HG03439 (cell line): Measurements from ENCODE around the gene PIP5K1C.

Experiments used
- ATAC-seq: cut with Tn5 transposase; IDR thresholded peaks from one replicate; pipeline ENCODE4 v1.9.1; 2021; ENCODE audit warnings: mild to moderate bottlenecking, moderate library complexity; ENCODE audit not compliant: unreplicated experiment

Gene PIP5K1C

DNA sequence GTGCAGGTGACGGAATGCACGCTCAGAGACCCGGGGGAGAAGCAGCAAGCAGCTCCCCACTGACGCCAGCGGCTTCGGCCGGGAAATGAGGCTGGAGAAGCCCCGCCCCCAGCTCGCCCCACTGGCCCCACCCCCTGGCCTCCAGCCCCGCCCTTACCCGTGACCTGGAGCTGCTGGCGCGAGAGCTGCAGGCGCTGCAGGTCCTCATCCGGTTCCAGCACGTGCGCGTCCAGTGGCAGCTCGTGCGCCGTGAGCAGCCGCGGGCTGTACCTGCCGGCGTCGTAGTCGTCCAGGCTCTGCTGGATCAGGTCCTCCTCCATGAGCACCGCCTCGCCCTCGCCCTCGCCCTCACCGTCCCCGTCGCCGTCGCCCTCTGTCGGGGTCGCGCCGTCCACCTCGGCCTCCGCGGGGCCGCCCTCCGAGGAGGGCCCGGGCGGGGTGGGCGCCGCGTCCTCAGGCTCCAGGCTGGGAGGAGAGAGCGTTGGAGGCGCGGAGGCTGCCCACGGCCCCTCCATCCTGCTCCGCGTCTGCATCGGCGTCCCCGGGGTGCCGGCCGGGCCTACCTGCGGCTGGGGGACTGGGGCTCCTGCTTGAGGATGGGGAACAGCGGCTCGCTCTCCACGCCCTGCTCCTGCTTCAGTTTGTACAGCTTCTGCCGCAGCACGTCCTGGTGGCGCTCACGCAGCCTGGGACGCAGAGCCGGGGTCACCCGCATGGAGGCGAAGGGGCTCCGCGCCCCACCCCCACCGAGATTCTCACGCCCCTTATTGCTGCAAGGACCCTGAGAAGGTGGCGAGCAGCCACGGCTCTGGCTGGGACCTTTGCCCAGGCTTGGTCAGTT lies 87.1 kb downstream of the PIP5K1C start:
- no peak for ATAC-seq

GRCh38 chr19:3612330-3612729 lies 87.9 kb downstream of the PIP5K1C start:
- no peak for ATAC-seq

DNA sequence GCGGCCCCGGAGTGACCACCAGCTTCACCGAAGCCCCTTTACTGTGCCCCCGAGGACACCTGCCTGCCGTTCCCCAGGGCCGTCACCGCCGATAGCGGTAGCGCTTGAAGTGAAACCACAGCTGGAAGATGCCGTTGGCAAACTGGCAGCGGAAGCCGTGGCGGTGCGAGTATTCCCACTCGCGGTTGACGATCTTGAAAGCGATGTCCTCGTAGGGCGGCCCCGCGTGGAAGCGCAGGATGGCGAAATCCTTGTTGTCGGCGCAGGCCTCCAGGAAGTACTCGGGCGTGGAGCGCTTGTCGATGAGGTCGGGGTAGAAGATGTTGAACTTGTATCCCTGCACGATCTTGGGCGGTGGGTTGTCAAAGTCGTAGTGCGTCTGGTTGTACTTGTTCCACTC lies 88.4 kb downstream of the PIP5K1C start:
- no peak for ATAC-seq

DNA sequence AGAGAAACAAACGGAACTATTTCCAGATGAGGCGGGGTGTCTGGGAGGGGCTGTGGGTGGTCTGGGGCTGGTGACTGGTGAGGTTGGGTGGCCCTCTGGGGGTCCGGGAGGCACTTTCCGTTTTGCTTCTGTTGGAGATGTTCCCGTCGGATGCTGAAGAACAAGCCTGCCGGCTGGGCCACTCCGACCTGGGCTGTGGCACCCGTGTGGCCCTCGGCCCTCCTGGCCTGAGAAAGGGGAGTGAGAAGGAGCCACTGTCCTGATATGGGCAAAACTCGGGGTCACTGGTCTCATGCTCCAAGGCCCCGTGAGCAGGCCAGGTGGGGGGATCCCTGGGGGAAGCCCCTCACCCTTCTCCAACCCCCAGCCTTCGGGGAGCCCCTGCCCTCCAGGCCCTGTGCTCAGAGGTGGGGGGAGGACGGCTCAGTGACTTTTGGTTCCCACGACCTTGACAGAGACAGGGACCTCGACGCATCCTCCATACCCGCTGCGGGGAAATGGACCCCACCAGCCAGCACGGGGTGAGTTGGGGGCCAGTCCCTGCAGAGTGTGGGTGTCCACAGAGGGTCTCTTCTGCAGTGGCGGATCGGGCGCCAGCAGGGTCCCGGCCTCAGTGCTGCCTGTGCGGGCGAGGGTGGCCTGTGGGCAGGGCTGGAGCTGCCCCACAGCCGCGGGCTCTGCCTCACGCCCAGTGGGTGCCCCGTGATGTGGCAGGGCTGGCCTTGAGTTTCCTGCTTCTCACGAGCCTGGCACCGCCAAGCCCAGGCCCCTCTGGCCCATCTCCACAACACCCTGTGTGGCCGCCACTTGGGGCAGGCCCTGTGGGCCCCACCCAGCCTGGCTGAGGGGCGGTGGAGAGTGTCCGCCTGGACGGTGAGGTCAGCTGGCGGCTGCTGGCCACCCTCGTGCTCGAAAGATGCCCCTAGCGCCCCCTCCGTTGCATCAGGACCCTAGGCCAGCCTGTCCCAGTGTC lies 89.2 kb downstream of the PIP5K1C start:
- no peak for ATAC-seq

GRCh38 chr19:3609779-3610719 lies 90.2 kb downstream of the PIP5K1C start:
- no peak for ATAC-seq

GRCh38 chr19:3608750-3609322 lies 91.4 kb downstream of the PIP5K1C start:
- no peak for ATAC-seq

DNA sequence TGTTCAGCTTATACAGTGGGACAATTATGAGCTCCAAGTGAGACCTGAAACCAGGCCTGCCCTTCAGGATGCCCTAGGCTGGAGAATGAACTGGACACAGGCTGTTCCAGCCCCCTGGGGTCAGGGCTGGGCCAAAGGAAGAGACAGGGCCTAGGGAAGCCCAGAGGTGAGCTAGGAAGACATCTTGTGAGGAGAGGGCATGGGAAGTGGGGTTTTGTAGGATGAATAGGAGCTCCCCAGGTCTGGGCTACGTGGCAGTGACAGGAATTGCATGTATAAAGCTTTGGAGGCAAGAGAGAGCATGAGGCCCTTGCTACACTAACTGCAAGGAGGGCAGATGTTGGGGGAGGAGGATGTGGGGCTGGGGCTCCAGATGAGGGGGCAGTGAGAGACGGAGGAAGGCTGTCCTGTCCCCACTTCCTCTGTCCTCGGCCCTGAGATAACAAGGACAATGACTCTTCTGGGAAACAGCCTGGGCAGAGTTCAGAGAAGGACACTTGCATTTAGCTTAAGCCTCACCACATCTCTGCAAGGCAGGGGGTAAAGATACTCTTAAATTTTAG lies 92.1 kb downstream of the PIP5K1C start:
- ATAC-seq, result no peak

- no peak for ATAC-seq
These were observed 92.8 kb downstream of the PIP5K1C start for GRCh38 chr19:3607303-3608078.

- no peak for ATAC-seq
These were observed 93.5 kb downstream of the PIP5K1C start, which contains the start of gene TBXA2R for GRCh38 chr19:3606690-3607289. TBXA2R (minus strand) TSS chr19:3606875; CDS start chr19:3600634, 6,241 bp downstream.

- ATAC-seq, result no peak
These were observed 94.0 kb downstream of the PIP5K1C start for GRCh38 chr19:3606174-3606689.

- ATAC-seq, result no peak
These were observed 94.5 kb downstream of the PIP5K1C start for GRCh38 chr19:3605770-3606169.

DNA sequence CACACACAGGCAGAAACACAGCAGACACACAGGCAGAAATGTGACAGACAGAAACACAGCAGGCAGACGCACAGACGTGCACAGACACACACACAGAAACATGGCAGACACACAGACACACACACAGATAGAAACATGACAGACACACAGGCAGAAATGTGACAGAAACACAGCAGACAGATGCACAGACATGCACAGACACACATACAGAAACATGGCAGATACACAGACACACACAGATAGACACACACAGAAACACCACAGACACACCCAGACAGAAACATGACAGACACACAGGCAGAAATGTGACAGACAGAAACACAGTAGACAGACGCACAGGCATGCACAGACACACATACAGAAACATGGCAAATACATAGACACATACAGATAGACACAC lies 94.9 kb downstream of the PIP5K1C start:
- ATAC-seq, result no peak

GRCh38 chr19:3604987-3605343 lies 95.3 kb downstream of the PIP5K1C start:
- no peak for ATAC-seq

GRCh38 chr19:3604227-3604986 lies 95.9 kb downstream of the PIP5K1C start:
- no peak for ATAC-seq

GRCh38 chr19:3603121-3603811 lies 97.0 kb downstream of the PIP5K1C start:
- no peak for ATAC-seq

- ATAC-seq, result no peak
These were observed 99.2 kb downstream of the PIP5K1C start for GRCh38 chr19:3601021-3601420.

DNA sequence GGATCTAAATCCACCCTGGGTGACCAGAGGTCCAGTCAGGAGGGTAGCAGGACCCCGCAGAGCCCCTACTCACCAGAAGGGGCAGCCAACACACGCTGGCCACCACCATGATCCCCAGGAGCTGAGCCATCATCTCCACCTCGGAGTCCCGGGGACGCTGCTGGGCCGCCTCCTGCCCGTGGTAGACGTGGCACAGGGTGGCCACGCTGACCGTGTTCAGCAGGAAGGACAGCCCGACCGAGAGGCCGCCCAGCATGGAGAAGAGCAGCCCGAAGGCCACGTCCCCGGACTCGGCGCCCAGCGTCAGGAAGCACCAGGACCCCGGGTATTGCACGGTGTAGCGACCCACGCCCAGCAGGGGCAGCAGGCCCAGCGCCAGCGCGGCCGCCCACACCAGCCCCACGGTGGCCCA lies 100.5 kb downstream of the PIP5K1C start:
- ATAC-seq, result no peak
